Spinal cord (tissue), 10 donors: Measurements from ENCODE around the gene CIB4. TPM values are rescaled to one million over a fixed set of nuclear protein-coding genes. Genes with fewer than 3 reads are reported as not detected.
A peak's percentile ranks its signal among the peaks of the same experiment; 100 is the strongest.

Experiments
- DNase-seq, 6 donors: peaks; one replicate each; pipeline versions ENCODE4 v3.0.0 to v3.0.0-alpha.2; 2013 to 2015; ENCODE audit warnings: low spot score in 6 of 6, low read depth in 4 of 6
- H3K27ac ChIP-seq: one replicate; pipeline ENCODE4 v1.5.1; 2013; ENCODE audit warnings: low read depth, low read length, control low read depth
- H3K27me3 ChIP-seq: one replicate; pipeline ENCODE4 v1.6.1; 2013; ENCODE audit warnings: low read length; ENCODE audit not compliant: control insufficient read depth, insufficient read depth
- H3K36me3 ChIP-seq: one replicate; pipeline ENCODE4 v1.6.1; 2013; ENCODE audit warnings: low read length; ENCODE audit not compliant: control insufficient read depth, insufficient read depth
- H3K4me1 ChIP-seq: one replicate; pipeline ENCODE4 v1.6.1; 2013; ENCODE audit warnings: low read length; ENCODE audit not compliant: control insufficient read depth, insufficient read depth
- H3K4me3 ChIP-seq: one replicate; pipeline ENCODE4 v1.5.1; 2013; ENCODE audit warnings: low read depth, low read length, control low read depth
- H3K9me3 ChIP-seq: one replicate; pipeline ENCODE4 v1.6.1; 2013; ENCODE audit warnings: low read length; ENCODE audit not compliant: control insufficient read depth, insufficient read depth
- WGBS: methylation state at CpG from one replicate; pipeline ENCODE4 v1.1.5; 2013; ENCODE audit warnings: missing lambda C conversion rate; ENCODE audit not compliant: insufficient coverage; 5-methylcytosine and 5-hydroxymethylcytosine counted together
- polyA plus RNA-seq, 2 donors: library from polyadenylated mRNA; unstranded; fragments of 120-200 nt; gene quantifications; one replicate each; pipeline ENCODE4 v1.2.1, GENCODE V29; 2013; ENCODE audit not compliant: insufficient read length in 2 of 2
- total RNA-seq, 2 donors: library from RNA; depleted of rRNA in 1 of 2; stranded (reverse); fragments of 120-200 nt in 1 of 2; fragments of >200 nt in 1 of 2; gene quantifications; one replicate each; pipeline versions ENCODE4 v1.2.3 to v1.2.4, GENCODE V29; 2013 to 2014
- donor health status: healthy.

CIB4 gene
- total and polyA plus RNA-seq, 4 donors = 0.27 to 0.83 (median 0.50) TPM; not detected in 1

DNA sequence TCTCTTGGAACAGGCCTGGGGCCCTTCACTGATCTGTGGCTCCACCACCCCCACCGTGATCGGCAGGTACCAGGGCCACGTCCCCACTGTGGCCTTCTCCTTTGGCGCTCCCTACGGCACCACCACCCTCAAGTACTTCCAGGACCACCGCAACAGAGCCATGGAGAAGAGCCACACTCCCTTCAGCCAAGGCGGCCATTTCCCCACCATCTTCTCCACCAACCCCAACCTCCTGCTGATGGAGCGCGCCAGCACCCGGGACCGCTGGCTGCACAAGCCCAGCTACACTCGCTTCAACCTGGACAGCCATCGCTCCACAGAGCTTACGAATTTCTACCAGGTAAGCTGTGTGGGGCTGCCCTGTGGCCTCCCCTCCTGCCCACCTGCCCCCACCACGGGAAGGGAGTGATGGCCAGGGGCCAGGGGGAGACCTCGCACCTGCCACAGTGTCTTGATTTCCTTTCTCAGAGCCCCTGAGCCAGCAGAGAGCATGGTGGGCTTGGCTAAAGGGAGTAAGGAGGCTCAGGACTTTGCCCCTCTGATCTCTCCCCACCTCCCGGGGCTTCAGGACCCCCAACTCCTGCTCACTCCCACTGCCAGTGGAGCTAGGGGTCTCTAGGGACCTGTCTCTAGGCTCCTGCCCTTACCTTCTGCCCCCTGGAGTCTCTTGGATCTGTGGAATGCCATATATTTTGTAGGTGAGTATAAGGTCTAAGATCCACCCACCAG is 65.2 kb downstream of the CIB4 start:
- WGBS = 90% methylated on average over 16 of the region's 17 CpGs
- Histone ChIP-seq H3K4me3 (no peak overlapping the region), H3K27me3 (peaks cover 4% of the 10 kb centered on the region), H3K27ac (no peak overlapping the region), H3K4me1 (peaks cover 3% of the 10 kb centered on the region), H3K36me3 (peaks cover 3% of the 10 kb centered on the region), H3K9me3 (no peaks in the 10 kb centered on the region)
- no peak for DNase-seq

DNA sequence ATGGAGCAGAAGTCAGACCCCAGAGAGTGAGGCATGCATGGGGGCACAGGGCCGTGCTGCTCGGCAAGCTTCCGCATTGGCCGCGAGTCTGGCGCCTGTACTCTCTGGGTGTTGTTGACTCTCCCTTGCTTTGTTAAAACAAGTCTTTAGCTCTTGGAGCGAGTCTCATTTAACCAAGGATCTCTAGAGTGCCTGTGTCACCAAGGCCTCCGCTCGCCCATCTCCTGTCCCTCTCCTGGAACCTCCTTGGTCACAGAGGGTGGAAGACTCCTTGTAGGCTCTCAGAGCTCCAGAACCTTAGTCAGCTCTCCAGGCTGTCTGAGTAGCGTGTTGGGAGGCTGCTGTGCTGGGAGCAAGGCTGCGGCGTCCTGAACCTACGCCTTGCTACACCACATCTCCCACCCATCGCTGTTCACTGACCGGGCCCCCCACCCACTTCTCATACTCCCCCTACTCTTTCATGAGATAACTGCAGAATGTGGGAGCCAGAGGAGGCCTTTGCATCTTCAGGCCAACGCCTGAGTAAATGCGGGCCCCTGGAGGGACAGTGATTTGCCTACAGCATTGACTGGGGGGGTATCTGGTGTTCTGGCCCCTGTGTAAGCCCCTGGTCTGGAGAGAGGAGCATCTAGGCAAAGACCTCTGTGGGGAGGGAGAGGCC is 66.1 kb downstream of the CIB4 start:
- Histone ChIP-seq H3K4me1 (peaks cover 3% of the 10 kb centered on the region), H3K9me3 (no peaks in the 10 kb centered on the region), H3K27ac (no peak overlapping the region), H3K4me3 (no peak overlapping the region), H3K27me3 (peaks cover 4% of the 10 kb centered on the region), H3K36me3 (peaks cover 3% of the 10 kb centered on the region)
- 79% methylated on average over 14 of the region's 17 CpGs for WGBS
- DNase-seq = no peak

DNA sequence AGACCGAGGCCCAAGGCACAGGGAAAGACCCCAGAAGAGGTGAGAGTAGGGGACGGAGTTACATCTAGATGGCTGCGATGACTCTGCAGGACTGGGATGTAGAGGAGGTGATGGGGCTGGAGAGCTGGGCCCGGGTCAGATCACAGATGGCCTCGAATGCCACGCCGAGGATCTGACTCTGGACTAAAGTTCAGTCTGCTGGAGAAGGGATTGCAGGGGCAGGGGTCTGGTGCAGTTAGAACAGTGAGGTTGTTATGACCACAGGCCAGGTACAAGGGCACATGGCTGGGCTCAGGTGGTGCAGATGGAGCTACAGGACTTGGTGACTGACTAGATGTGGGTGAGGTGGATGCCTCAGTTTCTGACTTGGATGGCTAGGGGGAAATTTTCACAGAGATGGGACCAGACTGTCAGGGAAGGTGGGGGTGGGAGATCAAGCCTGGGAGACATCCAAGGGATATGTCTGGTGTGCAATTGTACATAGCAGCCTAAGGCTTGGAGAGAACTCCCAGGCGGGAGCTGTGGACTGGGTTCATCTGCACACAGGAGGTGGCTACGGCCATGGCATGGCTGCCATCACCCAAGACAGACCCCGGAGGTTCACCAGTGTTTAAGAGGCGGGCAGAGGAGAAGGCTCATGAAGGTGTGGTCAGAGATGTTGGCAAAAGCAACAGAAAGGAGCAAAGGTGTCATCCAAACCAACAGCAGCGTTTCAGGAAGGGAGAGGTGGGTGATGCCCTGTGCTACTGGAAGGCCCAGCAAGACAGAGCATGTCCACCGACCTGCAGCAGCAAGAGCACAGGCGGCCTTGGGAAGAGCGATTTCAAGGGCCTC is 66.9 kb downstream of the CIB4 start:
- DNase-seq = no peak
- no peak overlapping the region for H3K27ac ChIP-seq
- H3K4me3 ChIP-seq = no peak overlapping the region
- peaks cover 4% of the 10 kb centered on the region for H3K27me3 ChIP-seq
- no peaks in the 10 kb centered on the region for H3K9me3 ChIP-seq
- H3K36me3 ChIP-seq = peaks cover 3% of the 10 kb centered on the region
- H3K4me1 ChIP-seq = peaks cover 3% of the 10 kb centered on the region
- 92% methylated on average over 15 of the region's 15 CpGs for WGBS

DNA sequence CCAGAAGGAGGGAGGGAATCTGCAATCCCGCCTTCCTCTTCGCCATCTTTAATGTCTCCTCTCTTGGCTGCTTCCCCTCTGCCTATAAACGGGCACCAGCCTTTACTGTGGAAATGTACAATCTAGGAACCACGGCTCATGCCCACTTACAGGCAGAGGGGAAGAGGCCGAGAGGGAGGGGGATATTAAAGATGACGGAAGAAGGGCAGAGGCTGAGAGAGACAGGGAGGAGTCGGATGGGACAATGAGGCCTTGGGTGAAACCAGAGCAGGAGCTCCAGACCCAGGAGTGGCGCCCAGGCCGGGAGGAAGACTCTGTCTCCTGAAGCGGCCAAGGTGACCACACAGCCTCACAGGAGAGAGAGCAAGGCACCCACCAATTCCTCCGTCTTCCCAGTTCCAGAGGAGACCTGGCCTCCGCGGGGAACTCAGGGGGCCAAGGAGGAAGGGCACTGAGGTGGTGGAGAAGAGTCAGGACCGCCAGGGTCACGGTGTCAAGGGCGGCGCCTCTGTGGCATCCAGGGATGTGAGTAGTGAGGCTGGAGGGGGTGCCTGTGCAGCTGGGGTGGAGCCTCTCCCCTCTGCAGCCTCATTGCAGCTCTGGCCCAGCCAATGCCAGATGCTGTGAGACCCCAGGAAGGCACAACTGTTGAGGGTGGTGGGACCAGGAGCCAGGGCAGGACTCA is 67.8 kb downstream of the CIB4 start:
- WGBS = 95% methylated on average over 13 of the region's 17 CpGs
- Histone ChIP-seq H3K36me3 (peaks cover 3% of the 10 kb centered on the region), H3K4me1 (peaks cover 3% of the 10 kb centered on the region), H3K4me3 (no peak overlapping the region), H3K27me3 (peaks cover 2% of the 10 kb centered on the region), H3K9me3 (no peaks in the 10 kb centered on the region), H3K27ac (no peak overlapping the region)
- DNase-seq = no peak

DNA sequence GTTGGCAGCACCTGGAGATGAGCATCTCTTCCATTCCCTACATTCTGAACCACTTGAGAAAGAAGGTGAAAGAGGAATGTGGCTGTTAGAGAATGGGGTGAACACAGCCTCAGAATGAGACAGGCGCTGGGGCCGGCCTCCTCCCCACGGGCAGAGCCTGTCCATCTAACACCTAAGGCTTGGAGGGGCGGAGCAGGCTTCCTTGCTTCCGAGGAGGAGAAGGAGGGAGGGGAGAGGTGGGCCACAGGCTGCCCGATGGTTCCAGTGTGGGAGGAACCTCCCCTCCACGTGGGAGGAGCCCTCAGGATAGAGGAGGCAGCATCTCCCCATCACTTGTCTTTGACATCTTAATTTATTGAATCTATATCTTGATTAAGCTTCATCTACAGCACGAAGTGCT is 68.6 kb downstream of the CIB4 start:
- no peak for DNase-seq

DNA sequence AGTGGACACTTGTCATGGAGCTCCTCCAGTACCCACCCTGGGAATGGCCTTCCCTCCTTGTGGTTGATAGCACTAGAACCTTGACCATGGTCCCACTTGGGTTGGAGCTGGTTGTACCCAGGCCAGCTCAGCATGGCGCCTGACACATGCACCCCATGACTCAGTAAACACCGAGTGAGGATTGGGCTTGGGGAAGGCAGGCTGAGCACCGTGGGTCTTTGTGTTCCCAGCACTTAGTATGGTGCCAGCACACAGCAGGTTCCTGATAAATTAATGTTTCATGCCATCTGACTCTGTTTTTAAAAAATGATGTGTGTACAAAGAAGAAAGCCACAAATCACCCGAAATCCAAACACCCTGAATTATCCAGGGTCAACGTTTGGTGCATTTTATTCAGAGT is 69.8 kb downstream of the CIB4 start:
- DNase-seq = no peak
- Histone ChIP-seq H3K36me3 (peaks cover 3% of the 10 kb centered on the region), H3K4me3 (no peak overlapping the region), H3K27ac (no peak overlapping the region), H3K4me1 (no peaks in the 10 kb centered on the region), H3K27me3 (peaks cover 2% of the 10 kb centered on the region), H3K9me3 (no peaks in the 10 kb centered on the region)
- 85% methylated on average over 3 of the region's 5 CpGs for WGBS

More for the DNA sequence above, 68.6 kb downstream of the CIB4 start:
- H3K4me1 ChIP-seq = peaks cover 1% of the 10 kb centered on the region
- H3K9me3 ChIP-seq = no peaks in the 10 kb centered on the region
- no peak overlapping the region for H3K27ac ChIP-seq
- WGBS = 52% methylated on average over 3 of the region's 8 CpGs
- H3K36me3 ChIP-seq = peaks cover 3% of the 10 kb centered on the region
- H3K4me3 ChIP-seq = no peak overlapping the region
- peaks cover 2% of the 10 kb centered on the region for H3K27me3 ChIP-seq

DNA sequence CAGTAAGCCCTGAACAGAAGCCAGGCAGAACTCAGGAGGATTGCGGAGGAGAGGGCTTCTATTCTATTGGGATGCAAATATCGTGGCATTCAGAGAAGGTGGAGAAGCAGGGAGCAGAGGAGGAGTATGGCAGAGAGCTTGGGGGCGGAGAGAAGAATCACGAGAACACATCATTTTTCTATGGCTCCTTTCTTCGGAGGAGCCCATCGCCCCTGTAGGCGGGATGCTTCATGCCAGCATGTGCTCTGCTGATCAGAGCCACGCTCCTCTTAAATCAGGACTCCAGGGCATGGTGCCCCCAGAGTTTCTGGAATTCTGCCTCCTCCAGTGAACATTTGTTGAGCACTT is 71.1 kb downstream of the CIB4 start:
- Histone ChIP-seq H3K4me3 (no peak overlapping the region), H3K4me1 (peaks cover 5% of the 10 kb centered on the region), H3K27ac (no peak overlapping the region), H3K9me3 (no peaks in the 10 kb centered on the region), H3K27me3 (peaks cover 2% of the 10 kb centered on the region), H3K36me3 (no peaks in the 10 kb centered on the region)
- WGBS = 47% methylated on average over 7 of the region's 8 CpGs
- no peak for DNase-seq

DNA sequence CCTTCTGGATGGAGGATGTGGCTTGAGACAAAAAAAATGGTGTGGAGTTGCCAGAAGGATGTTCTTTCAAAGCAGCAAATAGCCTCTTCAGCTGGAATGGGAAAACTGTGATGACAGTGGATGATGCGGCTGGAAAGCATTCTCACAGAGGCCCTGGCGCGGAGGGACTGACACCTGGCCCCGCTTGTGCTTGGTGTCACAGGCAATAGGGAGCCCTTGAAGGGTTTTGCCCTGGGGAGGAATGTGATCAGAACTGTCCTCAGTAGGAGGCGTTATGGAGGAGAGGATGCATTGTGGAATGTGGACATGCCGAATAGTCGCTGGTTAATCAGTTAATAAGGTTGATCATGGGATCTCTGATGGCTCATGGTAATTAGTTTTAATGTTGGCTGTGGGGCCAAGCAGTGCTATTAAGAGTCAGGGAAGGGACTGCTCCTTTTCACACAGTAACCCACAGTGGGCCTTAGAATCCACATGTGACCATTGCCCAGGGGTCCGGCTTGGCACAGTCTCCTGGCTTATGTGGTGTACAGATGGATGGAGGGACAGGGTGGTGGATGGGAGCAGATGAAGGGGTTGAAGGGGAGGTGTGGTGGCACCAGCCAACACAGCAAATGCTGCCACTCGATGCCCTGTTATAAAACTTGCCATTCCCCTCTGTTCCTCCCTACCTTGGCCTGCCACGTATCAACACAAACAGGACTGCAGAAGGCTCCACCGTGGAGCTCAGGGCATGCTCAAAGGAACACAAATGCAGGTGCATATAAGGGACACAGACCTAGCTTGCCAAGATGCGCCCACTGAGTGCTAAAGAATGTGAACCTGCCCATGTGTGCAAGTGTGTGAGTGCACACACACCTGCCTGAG is 71.7 kb downstream of the CIB4 start:
- Histone ChIP-seq H3K9me3 (no peaks in the 10 kb centered on the region), H3K36me3 (no peaks in the 10 kb centered on the region), H3K4me3 (no peak overlapping the region), H3K27me3 (peaks cover 2% of the 10 kb centered on the region), H3K4me1 (peaks cover 5% of the 10 kb centered on the region), H3K27ac (no peak overlapping the region)
- DNase-seq = peak in 1 of 6 donors; percentile 24
- 75% methylated on average over 10 of the region's 12 CpGs for WGBS
